PC-3 (cell line): Measurements from ENCODE around the gene PLA2G2C. TPM values are rescaled to one million over a fixed set of nuclear protein-coding genes. Genes with fewer than 3 reads are reported as not detected.

Experiments
- ATAC-seq: fragments of 200-7000 bp; cut with Tn5 transposase; 2 replicates; pipeline ENCODE4 v1.9.1; 2020; ENCODE audit warnings: mild to moderate bottlenecking, moderate library complexity
- BruUV-seq: library from RNA; stranded (reverse); fragments of 400-500 nt; replicated peaks from 2 replicates; lab custom pipeline; 2021; lab: Mats Ljungman, UMichigan
- CTCF ChIA-PET: fragments of 300-600 bp; sonication (Branson Sonifier 250); formaldehyde crosslinking; loops from one replicate; lab custom pipeline; 2022; ENCODE audit warnings: antibody characterized with exemption; lab: Charles Lee
- POLR2A ChIA-PET: fragments of 300-600 bp; sonication (Branson Sonifier 250); formaldehyde crosslinking; loops from one replicate; lab custom pipeline; 2022; ENCODE audit warnings: antibody characterized with exemption; ENCODE audit not compliant: unreplicated experiment; lab: Charles Lee
- DNase-seq: peaks from one replicate; pipeline ENCODE4 v3.0.0-alpha.2; 2015
- H2AFZ ChIP-seq: fragments of 300-600 bp; sonication (generic); 2 replicates; pipeline ENCODE4 v1.6.0; 2016; ENCODE audit warnings: antibody characterized with exemption, low read length
- H3F3A ChIP-seq: fragments of 300-600 bp; sonication (generic); one replicate; pipeline ENCODE4 v1.6.0; 2017; ENCODE audit warnings: antibody characterized with exemption, low read length, control low read depth, mild to moderate bottlenecking; ENCODE audit not compliant: unreplicated experiment
- H3K27ac ChIP-seq: fragments of 300-600 bp; sonication (generic); 2 replicates; pipeline ENCODE4 v1.5.1; 2016; ENCODE audit warnings: mild to moderate bottlenecking, low read length
- H3K27me3 ChIP-seq: fragments of 300-600 bp; sonication (generic); 2 replicates; pipeline ENCODE4 v1.6.1; 2016; ENCODE audit warnings: low read length, mixed read lengths
- H3K36me3 ChIP-seq: fragments of 300-600 bp; sonication (generic); 2 replicates; pipeline ENCODE4 v1.6.1; 2016; ENCODE audit warnings: low read depth, mixed run types, low read length, mixed read lengths
- H3K4me1 ChIP-seq: fragments of 300-600 bp; sonication (generic); 2 replicates; pipeline ENCODE4 v1.5.1; 2016; ENCODE audit warnings: low read length; ENCODE audit not compliant: insufficient read depth
- H3K4me2 ChIP-seq: fragments of 300-600 bp; sonication (generic); 2 replicates; pipeline ENCODE4 v1.6.0; 2016; ENCODE audit warnings: low read length
- H3K4me3 ChIP-seq: fragments of 300-600 bp; sonication (generic); 2 replicates; pipeline ENCODE4 v1.5.1; 2016; ENCODE audit warnings: mild to moderate bottlenecking, low read length, mixed read lengths
- H3K79me2 ChIP-seq: fragments of 300-600 bp; sonication (generic); 2 replicates; pipeline ENCODE4 v1.6.1; 2017; ENCODE audit warnings: low read length, mixed read lengths
- H3K9ac ChIP-seq: fragments of 300-600 bp; sonication (generic); 2 replicates; pipeline ENCODE4 v1.6.0; 2016; ENCODE audit warnings: mild to moderate bottlenecking, low read length
- H3K9me2 ChIP-seq: fragments of 300-600 bp; sonication (generic); replicated peaks from 2 replicates; pipeline ENCODE4 v1.6.1; 2016; ENCODE audit warnings: mixed run types, low read length, mixed read lengths
- H3K9me3 ChIP-seq: fragments of 300-600 bp; sonication (generic); 2 replicates; pipeline ENCODE4 v1.6.1; 2016; ENCODE audit warnings: low read length, mixed read lengths
- H4K20me1 ChIP-seq: fragments of 300-600 bp; sonication (generic); 2 replicates; pipeline ENCODE4 v1.6.1; 2016; ENCODE audit warnings: low read length, mixed read lengths
- EZH2 ChIP-seq: fragments of 300-600 bp; sonication (generic); IDR thresholded peaks from one replicate; pipeline ENCODE4 v1.6.1; 2017; ENCODE audit warnings: antibody characterized with exemption, mild to moderate bottlenecking, low read length; ENCODE audit not compliant: unreplicated experiment
- EZH2phosphoT487 ChIP-seq: fragments of 300-600 bp; sonication (generic); IDR thresholded peaks from 2 replicates; pipeline ENCODE4 v1.6.1; 2018; ENCODE audit warnings: mild to moderate bottlenecking, antibody characterized with exemption, low read length, borderline replicate concordance
- intact Hi-C: fragments of 100-400 bp; cut with micrococcal nuclease; formaldehyde crosslinking; loops from 2 replicates; pipeline ENCODE4 v1.9.0; 2023
- total RNA-seq: library from RNA; depleted of rRNA; stranded (reverse); fragments of >200 nt; gene quantifications from 2 replicates; pipeline ENCODE4 v1.2.3, GENCODE V29; 2014
- TF ChIP-seq, protein P1 (sequence below): fragments of 300-600 bp; sonication (generic); conservative IDR thresholded peaks from 2 replicates; pipeline ENCODE4 v1.5.1; 2017; ENCODE audit warnings: antibody characterized with exemption, low read depth, mild to moderate bottlenecking, low read length

PLA2G2C gene
- total RNA-seq, 1 experiment from 2014 or later: not detected

DNA sequence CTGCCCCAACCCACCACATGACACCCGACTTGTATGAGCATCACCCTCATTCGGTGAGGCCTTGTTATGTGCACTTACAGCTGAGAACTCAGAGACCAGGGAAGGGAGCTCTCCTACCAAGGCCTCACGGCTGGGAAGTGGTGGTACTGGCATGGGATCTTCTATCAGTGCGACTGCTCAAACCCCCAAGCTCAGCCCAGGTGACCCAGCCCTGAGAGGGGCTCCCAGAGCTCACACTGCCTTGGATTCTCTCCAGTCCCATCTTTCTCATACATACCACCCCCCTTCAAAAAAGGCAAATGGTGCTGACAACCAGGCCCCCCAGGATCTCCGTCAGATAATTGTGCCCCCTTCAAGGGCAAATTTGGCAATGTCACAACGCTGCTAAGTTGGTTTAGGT, 48.0 kb downstream of the PLA2G2C start:
- intact Hi-C loops: no loop called here
- Histone ChIP-seq H2AFZ (no peak overlapping the region), H3F3A (no peaks in the 10 kb centered on the region), H3K36me3 (no peaks in the 10 kb centered on the region), H3K9ac (no peak overlapping the region), H3K4me2 (no peak overlapping the region), H3K27ac (no peak overlapping the region), H4K20me1 (no peaks in the 10 kb centered on the region), H3K4me3 (no peak overlapping the region), H3K27me3 (no peaks in the 10 kb centered on the region), H3K9me3 (no peaks in the 10 kb centered on the region), H3K79me2 (no peaks in the 10 kb centered on the region), H3K9me2 (no peaks in the 10 kb centered on the region), H3K4me1 (peaks cover 41% of the 10 kb centered on the region)
- TF ChIP-seq, protein P1, sequence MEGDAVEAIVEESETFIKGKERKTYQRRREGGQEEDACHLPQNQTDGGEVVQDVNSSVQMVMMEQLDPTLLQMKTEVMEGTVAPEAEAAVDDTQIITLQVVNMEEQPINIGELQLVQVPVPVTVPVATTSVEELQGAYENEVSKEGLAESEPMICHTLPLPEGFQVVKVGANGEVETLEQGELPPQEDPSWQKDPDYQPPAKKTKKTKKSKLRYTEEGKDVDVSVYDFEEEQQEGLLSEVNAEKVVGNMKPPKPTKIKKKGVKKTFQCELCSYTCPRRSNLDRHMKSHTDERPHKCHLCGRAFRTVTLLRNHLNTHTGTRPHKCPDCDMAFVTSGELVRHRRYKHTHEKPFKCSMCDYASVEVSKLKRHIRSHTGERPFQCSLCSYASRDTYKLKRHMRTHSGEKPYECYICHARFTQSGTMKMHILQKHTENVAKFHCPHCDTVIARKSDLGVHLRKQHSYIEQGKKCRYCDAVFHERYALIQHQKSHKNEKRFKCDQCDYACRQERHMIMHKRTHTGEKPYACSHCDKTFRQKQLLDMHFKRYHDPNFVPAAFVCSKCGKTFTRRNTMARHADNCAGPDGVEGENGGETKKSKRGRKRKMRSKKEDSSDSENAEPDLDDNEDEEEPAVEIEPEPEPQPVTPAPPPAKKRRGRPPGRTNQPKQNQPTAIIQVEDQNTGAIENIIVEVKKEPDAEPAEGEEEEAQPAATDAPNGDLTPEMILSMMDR: no peak
- TF ChIP-seq EZH2 (no peak), EZH2phosphoT487 (no peak)
- ChIA-PET CTCF (no interaction called here), POLR2A (no interaction called here)
- no peak for DNase-seq
- no peak for ATAC-seq
- no TSS peak for BruUV-seq

DNA sequence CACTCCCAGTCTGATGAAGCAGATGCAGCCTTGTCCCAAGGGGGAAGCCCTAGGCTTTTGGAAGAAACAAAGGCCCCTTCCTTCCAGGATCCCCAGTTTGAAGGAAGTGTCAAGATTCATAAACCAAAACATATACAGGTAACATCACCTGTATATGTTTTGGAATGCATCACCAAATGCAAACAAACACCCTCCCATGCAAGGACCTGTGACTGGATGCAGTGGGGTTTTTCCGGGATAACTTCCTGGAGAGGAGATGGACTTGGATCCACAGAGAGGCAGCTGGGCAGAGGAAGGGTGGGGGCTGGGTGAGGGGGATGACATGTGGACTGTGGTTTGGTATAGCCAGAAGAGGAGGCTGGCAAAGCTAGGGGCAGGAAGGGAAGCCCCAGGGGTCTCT, 48.7 kb downstream of the PLA2G2C start:
- H3K4me2 ChIP-seq: peak overlapping the region; percentile 55
- peaks cover 41% of the 10 kb centered on the region for H3K4me1 ChIP-seq
- H3K4me3 ChIP-seq: no peak overlapping the region
- BruUV-seq: no TSS peak
- H3K9ac ChIP-seq: no peak overlapping the region; the same call in 1 of the 2 replicates
- H3K27ac ChIP-seq: peak overlapping the region; percentile 65
- H3K27me3 ChIP-seq: no peaks in the 10 kb centered on the region
- intact Hi-C loops: no loop called here
- ChIA-PET CTCF (no interaction called here), POLR2A (no interaction called here)
- ATAC-seq (no peak), DNase-seq (peak; percentile 15)
- H3K36me3 ChIP-seq: no peaks in the 10 kb centered on the region
- no peaks in the 10 kb centered on the region for H3K9me2 ChIP-seq
- H3K9me3 ChIP-seq: no peaks in the 10 kb centered on the region
- H2AFZ ChIP-seq: no peak overlapping the region
- no peaks in the 10 kb centered on the region for H3F3A ChIP-seq
- TF ChIP-seq, protein P1: no peak
- H4K20me1 ChIP-seq: no peaks in the 10 kb centered on the region
- no peaks in the 10 kb centered on the region for H3K79me2 ChIP-seq

DNA sequence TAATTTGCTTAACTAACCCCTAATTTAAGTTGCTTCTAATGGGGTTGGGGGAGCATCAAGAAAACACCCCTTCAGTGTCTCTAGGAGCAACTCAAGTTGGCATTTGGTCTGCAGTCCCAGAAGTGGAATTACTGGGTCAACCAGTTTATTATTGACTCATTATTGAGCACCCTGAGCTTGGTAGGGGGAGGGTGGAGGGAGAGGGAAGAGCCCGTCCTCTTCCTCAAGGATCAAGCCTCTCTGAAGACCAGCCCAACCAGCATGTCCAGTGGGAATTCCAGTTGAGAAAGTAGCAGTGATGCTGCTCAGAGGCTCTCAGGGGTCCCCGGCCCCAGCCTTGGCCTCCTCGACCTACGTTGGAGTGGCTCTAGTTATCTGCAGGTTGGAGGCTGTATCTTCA, 49.3 kb downstream of the PLA2G2C start:
- Histone ChIP-seq H3K36me3 (no peaks in the 10 kb centered on the region), H3K9ac (no peak overlapping the region; the same call in 1 of the 2 replicates), H3K4me2 (peak overlapping the region; percentile 55), H3K9me2 (no peaks in the 10 kb centered on the region), H4K20me1 (no peaks in the 10 kb centered on the region), H3K9me3 (no peaks in the 10 kb centered on the region), H3K79me2 (no peaks in the 10 kb centered on the region), H3K4me3 (no peak overlapping the region), H3K27me3 (no peaks in the 10 kb centered on the region), H3K27ac (peak overlapping the region; percentile 65), H3K4me1 (peaks cover 41% of the 10 kb centered on the region), H3F3A (no peaks in the 10 kb centered on the region), H2AFZ (no peak overlapping the region)
- ChIA-PET CTCF (no interaction called here), POLR2A (no interaction called here)
- intact Hi-C loops: no loop called here
- no TSS peak for BruUV-seq
- ATAC-seq: peak; percentile 62
- peak; percentile 95 for DNase-seq
- TF ChIP-seq EZH2 (no peak), EZH2phosphoT487 (no peak)
- TF ChIP-seq, protein P1: no peak
